Keratinocyte (primary cell): Measurements from ENCODE around the gene DENND10. TPM values are rescaled to one million over a fixed set of nuclear protein-coding genes. Genes with fewer than 3 reads are reported as not detected.

Source experiments
- DNase-seq: peaks from one replicate; pipeline ENCODE4 v3.0.0-alpha.2; 2011; ENCODE audit warnings: low read depth, missing footprints, low spot score
- FAIRE-seq: peaks from 2 replicates; lab custom pipeline; 2011; peaks lifted over from hg19 to GRCh38; lab: Jason Lieb, UNC
- H2AFZ ChIP-seq: 2 replicates; pipeline ENCODE4 v1.6.0; 2012; ENCODE audit warnings: low read length, control low read depth, inconsistent platforms; ENCODE audit not compliant: control insufficient read depth
- H3K27ac ChIP-seq: 2 replicates; pipeline ENCODE4 v1.5.1; 2011; ENCODE audit warnings: low read length; ENCODE audit not compliant: control insufficient read depth, insufficient read depth
- H3K27me3 ChIP-seq: 3 replicates; pipeline ENCODE4 v1.6.0; 2011; ENCODE audit warnings: low read length; ENCODE audit not compliant: control insufficient read depth, insufficient read depth; ENCODE audit errors: extremely low read depth
- H3K36me3 ChIP-seq, 2 experiments: 2 replicates in 1 of 2; 3 replicates in 1 of 2; pipeline ENCODE4 v1.5.1; 2011; ENCODE audit warnings: low read length in 2 of 2, mild to moderate bottlenecking in 1 of 2; ENCODE audit not compliant: control insufficient read depth in 2 of 2, insufficient read depth in 2 of 2; ENCODE audit errors: extremely low read depth in 1 of 2
- H3K4me1 ChIP-seq: 3 replicates; pipeline ENCODE4 v1.5.1; 2011; ENCODE audit warnings: low read length; ENCODE audit not compliant: control insufficient read depth, insufficient read depth; ENCODE audit errors: extremely low read depth
- H3K4me2 ChIP-seq: 3 replicates; pipeline ENCODE4 v1.6.0; 2011; ENCODE audit warnings: low read depth, low read length; ENCODE audit not compliant: control insufficient read depth, insufficient read depth; ENCODE audit errors: extremely low read depth
- H3K4me3 ChIP-seq, 3 experiments: fragments of 200-600 bp in 1 of 3; sonication (generic) in 1 of 3; 2 replicates in 2 of 3; 3 replicates in 1 of 3; pipeline ENCODE4 v1.5.1; 2011 to 2016; ENCODE audit warnings: low read length in 3 of 3, mild to moderate bottlenecking in 3 of 3, control low read depth in 2 of 3, inconsistent platforms in 1 of 3, low read depth in 1 of 3, mixed read lengths in 1 of 3, mixed run types in 1 of 3, moderate library complexity in 1 of 3; ENCODE audit not compliant: control insufficient read depth in 2 of 3, insufficient read depth in 2 of 3; ENCODE audit errors: extremely low read depth in 1 of 3
- H3K79me2 ChIP-seq: 2 replicates; pipeline ENCODE4 v1.6.0; 2012; ENCODE audit warnings: low read length; ENCODE audit not compliant: control insufficient read depth, insufficient read depth
- H3K9ac ChIP-seq: 3 replicates; pipeline ENCODE4 v1.6.0; 2011; ENCODE audit warnings: low read length; ENCODE audit not compliant: control insufficient read depth, insufficient read depth; ENCODE audit errors: extremely low read depth
- H3K9me1 ChIP-seq: 3 replicates; pipeline ENCODE4 v1.6.0; 2011; ENCODE audit warnings: low read length; ENCODE audit not compliant: control insufficient read depth, insufficient read depth; ENCODE audit errors: extremely low read depth
- H3K9me3 ChIP-seq: 2 replicates; pipeline ENCODE4 v1.5.1; 2012; ENCODE audit warnings: low read depth, low read length; ENCODE audit not compliant: control insufficient read depth
- H4K20me1 ChIP-seq: 3 replicates; pipeline ENCODE4 v1.6.0; 2011; ENCODE audit warnings: low read length; ENCODE audit not compliant: control insufficient read depth, insufficient read depth; ENCODE audit errors: extremely low read depth
- EZH2 ChIP-seq: IDR thresholded peaks from one replicate; pipeline ENCODE4 v1.6.1; 2012; ENCODE audit warnings: inconsistent platforms, mild to moderate bottlenecking, low read length, moderate library complexity
- dilution Hi-C: fragments of 300-500 bp; cut with MboI; formaldehyde crosslinking; loops from one replicate; pipeline ENCODE4 v1.7.0; 2020; ENCODE audit warnings: low sequenced_read_pairs; ENCODE audit not compliant: extremely low pct_ligation_motif_present
- polyA minus RNA-seq, 3 experiments: library from RNA; depleted of rRNA, polyadenylated mRNA; stranded (reverse); fragments of >200 nt; gene quantifications; 1 replicate in 1 of 3; 2 replicates in 1 of 3; 3 replicates in 1 of 3; pipeline ENCODE4 v1.2.3, GENCODE V29; 2011
- polyA plus RNA-seq, 5 experiments: library from polyadenylated mRNA; depleted of rRNA in 3 of 5; stranded (reverse) in 3 of 5; stranded (forward) in 1 of 5; unstranded in 1 of 5; fragments of >200 nt; gene quantifications; 1 replicate in 1 of 5; 2 replicates in 3 of 5; 3 replicates in 1 of 5; pipeline versions ENCODE4 v1.2.1 to v1.2.3, GENCODE V29; 2011 to 2012; ENCODE audit warnings: missing spikeins in 2 of 5, low read depth in 1 of 5, low replicate concordance in 1 of 5
- TF ChIP-seq, protein P1 (sequence below), 3 experiments: IDR thresholded peaks in 1 of 3; conservative IDR thresholded peaks in 1 of 3; optimal IDR thresholded peaks in 1 of 3; 2 replicates in 2 of 3; 3 replicates in 1 of 3; pipeline versions ENCODE3 to v1.5.1; 2011; ENCODE audit warnings: low read length in 3 of 3, mild to moderate bottlenecking in 3 of 3, moderate library complexity in 2 of 3, control low read depth in 1 of 3, inconsistent platforms in 1 of 3; ENCODE audit not compliant: insufficient read depth in 2 of 3; ENCODE audit errors: extremely low read depth in 1 of 3

Gene DENND10, protein sequence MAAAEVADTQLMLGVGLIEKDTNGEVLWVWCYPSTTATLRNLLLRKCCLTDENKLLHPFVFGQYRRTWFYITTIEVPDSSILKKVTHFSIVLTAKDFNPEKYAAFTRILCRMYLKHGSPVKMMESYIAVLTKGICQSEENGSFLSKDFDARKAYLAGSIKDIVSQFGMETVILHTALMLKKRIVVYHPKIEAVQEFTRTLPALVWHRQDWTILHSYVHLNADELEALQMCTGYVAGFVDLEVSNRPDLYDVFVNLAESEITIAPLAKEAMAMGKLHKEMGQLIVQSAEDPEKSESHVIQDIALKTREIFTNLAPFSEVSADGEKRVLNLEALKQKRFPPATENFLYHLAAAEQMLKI
- polyA plus RNA-seq (74.0 to 80.4 TPM (median 76.5 TPM) in 3 replicates), polyA minus RNA-seq (22.2 to 53.3 TPM (median 51.0 TPM) in 3 replicates)
- 26.9 TPM for polyA plus RNA-seq (2011; ENCODE audit: low read depth)
- 70.3 and 101 TPM in 2 replicates for polyA plus RNA-seq (2011; cell fraction: cytosol; rRNA removed)
- polyA plus RNA-seq (2011; cell fraction: nucleus; rRNA removed) = 59.6 and 64.7 TPM in 2 replicates
- 44.6 and 47.0 TPM in 2 replicates for polyA plus RNA-seq (2012; ENCODE audit: low replicate concordance)
- polyA minus RNA-seq (2011; cell fraction: cytosol; rRNA and poly(A)+ RNA removed) = 67.1 TPM
- 30.6 and 35.4 TPM in 2 replicates for polyA minus RNA-seq (2011; cell fraction: nucleus; rRNA and poly(A)+ RNA removed)

DNA sequence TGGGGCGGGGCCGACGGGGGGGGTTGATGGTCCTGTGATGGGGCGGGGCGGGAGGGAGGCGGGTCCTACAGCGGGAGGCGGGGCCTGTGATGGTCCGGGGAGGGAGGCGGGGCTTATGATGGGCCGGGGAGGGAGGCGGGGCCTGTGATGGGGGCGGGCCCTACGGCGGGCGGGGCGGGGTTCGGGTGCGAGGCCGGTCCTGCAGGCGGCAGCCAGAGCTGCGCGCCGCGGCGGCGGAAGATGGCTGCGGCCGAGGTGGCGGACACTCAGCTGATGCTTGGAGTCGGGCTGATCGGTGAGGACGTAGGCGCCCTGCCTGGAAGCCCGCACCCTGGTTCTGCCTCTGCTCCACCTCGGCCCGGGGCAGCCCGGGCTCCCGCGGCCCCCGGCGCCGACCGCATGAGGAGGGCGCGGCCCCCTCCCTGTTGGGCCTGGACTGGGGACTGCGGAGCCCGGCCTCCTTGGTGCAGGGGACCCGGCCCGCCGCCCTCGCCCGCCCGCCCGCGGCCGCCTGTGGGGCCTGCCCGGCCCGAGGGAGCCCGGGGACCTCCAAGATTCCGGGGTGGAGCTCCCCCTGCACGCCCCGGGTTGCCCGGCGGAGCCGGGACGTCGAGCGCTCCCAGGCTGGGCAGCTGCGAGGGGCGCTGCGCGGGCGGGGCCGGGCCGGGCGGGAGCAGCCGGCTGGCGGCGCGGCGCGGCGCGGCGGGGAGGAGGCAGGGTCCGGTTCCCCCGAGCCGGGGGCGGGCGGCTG is at the start of gene DENND10:
Gene DENND10, plus strand, starts transcription at position 211 of the 751 bp plus-strand sequence. Its CDS starts 30 bp downstream, at position 241.
- dilution Hi-C loops = no loop called here
- Histone ChIP-seq H3K9me1 (no peaks in the 10 kb centered on the region), H2AFZ (peak within 1 kb of the TSS; percentile 70), H3K4me1 (peaks cover 30% of the 10 kb centered on the region), H3K4me3 (peak within 1 kb of the TSS; percentile 77 to 88 (median 87)), H3K9me3 (no peaks in the 10 kb centered on the region), H3K27me3 (no peaks in the 10 kb centered on the region), H3K36me3 (peaks cover 0 to 2% of the 10 kb centered on the region in 2 experiments), H3K79me2 (peaks cover 19% of the 10 kb centered on the region), H3K27ac (peak within 1 kb of the TSS; percentile 63), H4K20me1 (no peaks in the 10 kb centered on the region), H3K4me2 (peak within 1 kb of the TSS; percentile 97), H3K9ac (peak within 1 kb of the TSS; percentile 86)
- TF ChIP-seq EZH2 = no peak
- TF ChIP-seq, protein P1, sequence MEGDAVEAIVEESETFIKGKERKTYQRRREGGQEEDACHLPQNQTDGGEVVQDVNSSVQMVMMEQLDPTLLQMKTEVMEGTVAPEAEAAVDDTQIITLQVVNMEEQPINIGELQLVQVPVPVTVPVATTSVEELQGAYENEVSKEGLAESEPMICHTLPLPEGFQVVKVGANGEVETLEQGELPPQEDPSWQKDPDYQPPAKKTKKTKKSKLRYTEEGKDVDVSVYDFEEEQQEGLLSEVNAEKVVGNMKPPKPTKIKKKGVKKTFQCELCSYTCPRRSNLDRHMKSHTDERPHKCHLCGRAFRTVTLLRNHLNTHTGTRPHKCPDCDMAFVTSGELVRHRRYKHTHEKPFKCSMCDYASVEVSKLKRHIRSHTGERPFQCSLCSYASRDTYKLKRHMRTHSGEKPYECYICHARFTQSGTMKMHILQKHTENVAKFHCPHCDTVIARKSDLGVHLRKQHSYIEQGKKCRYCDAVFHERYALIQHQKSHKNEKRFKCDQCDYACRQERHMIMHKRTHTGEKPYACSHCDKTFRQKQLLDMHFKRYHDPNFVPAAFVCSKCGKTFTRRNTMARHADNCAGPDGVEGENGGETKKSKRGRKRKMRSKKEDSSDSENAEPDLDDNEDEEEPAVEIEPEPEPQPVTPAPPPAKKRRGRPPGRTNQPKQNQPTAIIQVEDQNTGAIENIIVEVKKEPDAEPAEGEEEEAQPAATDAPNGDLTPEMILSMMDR (optimal IDR thresholded peaks at IDR 0.05 in 1 of 3, IDR thresholded peaks at IDR 0.05 in 1 of 3, conservative IDR thresholded peaks at IDR 0.05 in 1 of 3; ENCODE audit: extremely low read depth in 1 of 3, insufficient read depth in 2 of 3, low read length in 3 of 3) = no peak
- DNase-seq (no peak), FAIRE-seq (no peak)

DNA sequence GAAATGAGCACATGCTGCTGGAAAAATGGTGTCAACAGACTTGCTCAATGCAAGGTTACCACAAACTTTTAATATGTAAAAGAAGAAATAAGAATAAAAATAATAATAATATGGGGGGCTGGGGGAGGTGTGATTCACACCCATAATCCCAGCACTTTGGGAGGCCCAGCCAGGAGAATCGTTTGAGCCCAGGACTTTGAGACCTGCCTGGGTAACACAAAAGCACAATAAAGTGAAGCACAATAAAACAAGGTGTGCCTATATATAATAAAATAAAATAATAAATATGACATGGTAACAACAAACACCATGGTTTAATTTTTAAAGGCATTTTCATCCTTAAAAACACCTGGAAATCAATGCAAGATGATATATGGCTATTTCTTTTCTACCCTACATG is 48.4 kb upstream of the DENND10 start:
- H4K20me1 ChIP-seq = peaks cover 5% of the 10 kb centered on the region
- peaks cover 45 to 46% of the 10 kb centered on the region in 2 experiments for H3K36me3 ChIP-seq
- H3K9ac ChIP-seq = no peak overlapping the region
- TF ChIP-seq, protein P1 (optimal IDR thresholded peaks at IDR 0.05 in 1 of 3, IDR thresholded peaks at IDR 0.05 in 1 of 3, conservative IDR thresholded peaks at IDR 0.05 in 1 of 3; ENCODE audit: extremely low read depth in 1 of 3, insufficient read depth in 2 of 3, low read length in 3 of 3) = no peak
- no peak for TF ChIP-seq EZH2
- H3K4me2 ChIP-seq = no peak overlapping the region
- peaks cover 70% of the 10 kb centered on the region for H3K79me2 ChIP-seq
- no peak for DNase-seq
- H3K4me1 ChIP-seq = no peaks in the 10 kb centered on the region
- H3K9me3 ChIP-seq = no peaks in the 10 kb centered on the region
- dilution Hi-C loops = no loop called here
- H3K4me3 ChIP-seq = no peak overlapping the region
- no peak overlapping the region for H3K27ac ChIP-seq
- no peak overlapping the region for H2AFZ ChIP-seq
- FAIRE-seq = no peak
- no peaks in the 10 kb centered on the region for H3K9me1 ChIP-seq
- no peaks in the 10 kb centered on the region for H3K27me3 ChIP-seq
